Measurements from ENCODE around the gene TIPRL. TPM values are rescaled to one million over a fixed set of nuclear protein-coding genes. Genes with fewer than 3 reads are reported as not detected.

The TIPRL gene
- total RNA-seq (ENCODE audit: low replicate concordance) = 21.4 and 24.5 TPM in 2 replicates
- long read RNA-seq, transcript TIPRL-202 (7 exons, 3,032 nt) = major isoform, 40 of 46 reads
- long read RNA-seq, partial matches to known transcripts = 1 of 46 reads
- long read RNA-seq, other reads (novel, unspliced or antisense) = 5 of 46 reads

DNA sequence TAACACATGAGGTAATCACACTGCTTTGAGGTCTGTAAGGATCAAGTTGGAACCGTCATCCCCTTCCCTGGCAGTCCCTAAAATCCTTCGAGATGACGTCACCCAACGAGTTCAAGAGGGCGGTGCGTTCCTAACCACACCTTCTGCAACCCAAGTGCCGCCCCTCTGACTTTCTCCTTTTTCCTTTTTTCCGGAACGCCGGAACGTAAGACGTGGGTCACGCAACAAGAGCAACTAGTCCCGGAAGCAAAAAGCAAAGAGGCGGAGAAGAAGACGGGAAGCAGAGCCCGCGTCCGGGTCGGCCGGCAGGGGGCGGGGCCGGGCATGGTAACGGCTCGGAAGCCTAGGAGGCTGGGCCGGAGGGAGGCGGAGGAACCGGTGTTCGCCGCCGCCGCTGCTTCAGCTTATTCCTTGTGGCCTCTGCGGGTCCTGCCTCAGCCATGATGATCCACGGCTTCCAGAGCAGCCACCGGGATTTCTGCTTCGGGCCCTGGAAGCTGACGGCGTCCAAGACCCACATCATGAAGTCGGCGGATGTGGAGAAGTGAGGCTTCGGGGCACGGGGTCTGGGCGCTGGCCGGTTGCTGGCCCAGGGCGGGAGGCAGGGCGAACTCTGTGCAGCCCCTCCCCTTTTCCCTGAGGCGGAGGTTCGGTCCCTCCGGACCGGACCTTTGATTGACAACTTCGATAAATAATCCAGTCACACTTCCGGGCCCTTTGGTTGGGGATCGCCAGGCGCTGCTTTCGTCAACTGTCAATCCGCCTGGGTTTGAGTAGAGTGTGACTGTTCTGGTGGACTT lies at the start of gene TIPRL:
TIPRL (plus strand) TSS at position 325 of the 800 bp plus-strand sequence; CDS start at position 441, 116 bp downstream.
- no peak within 1 kb of the TSS for H3K4me3 Mint-ChIP-seq
- peaks cover 8% of the 10 kb centered on the region for H3K9me3 Mint-ChIP-seq
- peak; percentile 97 for DNase-seq (ENCODE audit: extremely low spot score, unreplicated experiment)
- no peaks in the 10 kb centered on the region for H3K36me3 Mint-ChIP-seq
- H3K27ac Mint-ChIP-seq = no peak within 1 kb of the TSS
- TF ChIP-seq, protein P1, sequence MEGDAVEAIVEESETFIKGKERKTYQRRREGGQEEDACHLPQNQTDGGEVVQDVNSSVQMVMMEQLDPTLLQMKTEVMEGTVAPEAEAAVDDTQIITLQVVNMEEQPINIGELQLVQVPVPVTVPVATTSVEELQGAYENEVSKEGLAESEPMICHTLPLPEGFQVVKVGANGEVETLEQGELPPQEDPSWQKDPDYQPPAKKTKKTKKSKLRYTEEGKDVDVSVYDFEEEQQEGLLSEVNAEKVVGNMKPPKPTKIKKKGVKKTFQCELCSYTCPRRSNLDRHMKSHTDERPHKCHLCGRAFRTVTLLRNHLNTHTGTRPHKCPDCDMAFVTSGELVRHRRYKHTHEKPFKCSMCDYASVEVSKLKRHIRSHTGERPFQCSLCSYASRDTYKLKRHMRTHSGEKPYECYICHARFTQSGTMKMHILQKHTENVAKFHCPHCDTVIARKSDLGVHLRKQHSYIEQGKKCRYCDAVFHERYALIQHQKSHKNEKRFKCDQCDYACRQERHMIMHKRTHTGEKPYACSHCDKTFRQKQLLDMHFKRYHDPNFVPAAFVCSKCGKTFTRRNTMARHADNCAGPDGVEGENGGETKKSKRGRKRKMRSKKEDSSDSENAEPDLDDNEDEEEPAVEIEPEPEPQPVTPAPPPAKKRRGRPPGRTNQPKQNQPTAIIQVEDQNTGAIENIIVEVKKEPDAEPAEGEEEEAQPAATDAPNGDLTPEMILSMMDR (conservative IDR thresholded peaks at IDR 0.05) = peak; percentile 84
- no peaks in the 10 kb centered on the region for H3K4me1 Mint-ChIP-seq (ENCODE audit: unreplicated experiment)
- no peaks in the 10 kb centered on the region for H3K27me3 Mint-ChIP-seq

DNA sequence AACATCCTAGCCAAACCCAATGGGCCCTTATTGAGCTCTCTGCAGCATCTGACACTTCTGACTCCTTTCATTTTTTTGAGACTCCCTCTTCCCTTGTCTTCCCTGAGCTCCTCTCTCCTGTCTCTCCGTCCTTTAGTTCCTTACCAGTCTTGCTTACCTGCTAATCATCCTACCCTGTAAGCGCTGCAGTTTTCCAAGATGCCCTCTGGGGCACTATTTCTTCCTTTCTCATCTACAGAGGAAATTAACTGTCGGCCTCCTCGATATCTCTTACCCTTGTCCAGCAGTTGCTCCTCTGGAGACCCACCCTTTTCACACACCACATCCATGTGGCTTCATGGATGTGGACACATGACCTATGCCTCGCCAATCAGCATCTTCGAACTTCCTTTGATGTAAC lies 48.8 kb upstream of the TIPRL start:
- no peak overlapping the region for H3K27ac Mint-ChIP-seq
- H3K9me3 Mint-ChIP-seq = peaks cover 5% of the 10 kb centered on the region
- H3K4me3 Mint-ChIP-seq = no peak overlapping the region
- H3K4me1 Mint-ChIP-seq (ENCODE audit: unreplicated experiment) = peaks cover 15% of the 10 kb centered on the region
- TF ChIP-seq, protein P1 (conservative IDR thresholded peaks at IDR 0.05) = no peak
- no peaks in the 10 kb centered on the region for H3K27me3 Mint-ChIP-seq
- peaks cover 32% of the 10 kb centered on the region for H3K36me3 Mint-ChIP-seq
- no peak for DNase-seq (ENCODE audit: extremely low spot score, unreplicated experiment)

DNA sequence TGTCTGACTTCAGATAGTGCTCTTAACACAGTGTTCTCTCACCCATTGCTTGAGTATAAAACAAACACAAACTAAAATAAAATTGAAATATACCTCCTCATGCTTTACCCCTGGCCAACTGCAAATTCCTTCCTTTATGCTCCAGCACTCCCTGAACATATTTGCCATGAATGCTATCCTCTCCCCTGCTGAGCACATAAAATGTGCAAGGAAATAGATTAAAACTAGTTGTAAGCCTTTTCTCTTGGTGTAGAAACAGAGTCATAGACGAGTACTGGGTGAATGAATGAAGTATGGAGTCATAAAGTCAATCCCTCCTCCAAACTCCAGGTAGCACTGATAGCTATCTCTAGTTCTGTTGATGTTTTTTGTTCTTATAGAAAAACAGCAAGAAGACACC lies 44.6 kb upstream of the TIPRL start:
- Mint-ChIP-seq H3K4me3 (peak overlapping the region; percentile 94), H3K27ac (no peak overlapping the region), H3K9me3 (no peaks in the 10 kb centered on the region), H3K27me3 (peaks cover 4% of the 10 kb centered on the region), H3K36me3 (peaks cover 16% of the 10 kb centered on the region), H3K4me1 (ENCODE audit: unreplicated experiment) (peaks cover 29% of the 10 kb centered on the region)
- TF ChIP-seq, protein P1 (conservative IDR thresholded peaks at IDR 0.05) = no peak
- no peak for DNase-seq (ENCODE audit: extremely low spot score, unreplicated experiment)

DNA sequence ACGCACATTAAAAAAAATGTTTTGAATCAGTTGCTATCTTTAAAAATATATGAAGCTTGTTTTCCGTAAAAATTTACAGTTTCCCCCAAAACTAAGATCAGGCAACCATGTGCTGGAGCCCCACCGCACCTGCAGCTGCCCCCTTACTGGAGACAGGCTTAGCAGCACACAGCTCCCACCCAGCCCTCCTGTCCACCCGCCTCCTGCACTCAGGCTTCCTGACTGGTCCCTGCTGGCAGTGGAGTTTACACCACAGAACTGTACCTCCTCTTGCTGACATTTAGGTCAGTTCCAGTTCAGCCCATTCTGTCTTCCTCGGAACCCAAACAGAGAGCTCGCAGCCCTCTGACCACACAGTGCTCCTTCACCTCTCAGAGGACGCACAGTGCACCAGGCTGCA lies 44.1 kb upstream of the TIPRL start:
- no peaks in the 10 kb centered on the region for H3K9me3 Mint-ChIP-seq
- peak overlapping the region; percentile 94 for H3K4me3 Mint-ChIP-seq
- no peak for DNase-seq (ENCODE audit: extremely low spot score, unreplicated experiment)
- TF ChIP-seq, protein P1 (conservative IDR thresholded peaks at IDR 0.05) = no peak
- peak overlapping the region; percentile 46 for H3K27ac Mint-ChIP-seq
- peaks cover 14% of the 10 kb centered on the region for H3K36me3 Mint-ChIP-seq
- peaks cover 29% of the 10 kb centered on the region for H3K4me1 Mint-ChIP-seq (ENCODE audit: unreplicated experiment)
- H3K27me3 Mint-ChIP-seq = peaks cover 4% of the 10 kb centered on the region

DNA sequence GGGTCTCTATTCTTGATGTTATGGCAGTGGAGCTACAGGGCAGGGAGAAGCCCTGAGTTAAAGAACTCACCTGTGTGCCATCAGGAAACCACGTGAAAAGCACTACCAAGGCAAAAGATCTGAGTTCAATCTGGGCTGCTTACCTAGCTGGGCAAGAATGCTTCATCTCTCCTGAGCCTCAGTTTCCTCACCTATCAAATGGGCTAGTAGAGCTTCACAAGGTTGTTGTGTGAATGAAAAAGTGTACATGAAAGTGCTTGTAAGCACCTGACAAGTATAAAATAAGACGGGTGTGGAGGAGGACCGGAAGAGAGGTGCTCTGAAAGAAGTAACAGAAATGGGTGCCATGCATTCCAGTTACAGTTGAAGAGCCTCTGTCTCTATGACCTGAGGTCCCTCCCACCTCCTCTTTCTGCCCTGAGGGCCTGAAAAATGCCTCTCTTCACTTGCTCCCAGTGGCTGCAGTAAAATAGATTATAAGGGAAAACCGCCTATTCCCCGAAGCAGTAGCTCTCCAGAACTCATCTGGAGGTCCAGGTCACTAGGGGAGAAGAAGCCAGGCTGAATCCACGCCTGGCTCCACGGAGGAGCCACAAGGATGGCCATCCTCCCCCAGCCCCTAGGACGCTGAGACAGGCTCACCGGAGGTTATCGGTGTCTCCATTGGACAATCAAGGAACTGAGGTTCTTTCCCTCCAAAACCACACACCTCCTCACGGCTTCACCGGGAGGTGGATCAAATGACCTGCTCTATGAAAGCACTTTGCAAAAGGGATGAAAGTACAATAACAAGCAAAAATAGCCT lies 43.4 kb upstream of the TIPRL start:
- peaks cover 29% of the 10 kb centered on the region for H3K4me1 Mint-ChIP-seq (ENCODE audit: unreplicated experiment)
- no peaks in the 10 kb centered on the region for H3K9me3 Mint-ChIP-seq
- peak overlapping the region; percentile 94 for H3K4me3 Mint-ChIP-seq
- peak overlapping the region; percentile 91 for H3K27ac Mint-ChIP-seq
- H3K36me3 Mint-ChIP-seq = peaks cover 9% of the 10 kb centered on the region
- H3K27me3 Mint-ChIP-seq = peaks cover 4% of the 10 kb centered on the region
- no peak for DNase-seq (ENCODE audit: extremely low spot score, unreplicated experiment)
- TF ChIP-seq, protein P1 (conservative IDR thresholded peaks at IDR 0.05) = no peak

Data from type B pancreatic cell (in vitro differentiated cells).